Hindlimb muscle (tissue), 1 donor: ENCODE data around the gene SHQ1. TPM values are rescaled to one million over a fixed set of nuclear protein-coding genes. Genes with fewer than 3 reads are reported as not detected.

ENCODE experiments used
- DNase-seq: peaks from one replicate; pipeline ENCODE4 v3.0.0-alpha.2; 2013
- polyA plus RNA-seq: library from polyadenylated mRNA; unstranded; fragments of 120-200 nt; gene quantifications from one replicate; pipeline ENCODE4 v1.2.1, GENCODE V29; 2013; ENCODE audit not compliant: insufficient read length

SHQ1 gene
- polyA plus RNA-seq, 1 donor, result 11.6 TPM

GRCh38 chr3:72847282-72847681 lies 963 bp downstream of the SHQ1 start:
- no peak for DNase-seq

DNA sequence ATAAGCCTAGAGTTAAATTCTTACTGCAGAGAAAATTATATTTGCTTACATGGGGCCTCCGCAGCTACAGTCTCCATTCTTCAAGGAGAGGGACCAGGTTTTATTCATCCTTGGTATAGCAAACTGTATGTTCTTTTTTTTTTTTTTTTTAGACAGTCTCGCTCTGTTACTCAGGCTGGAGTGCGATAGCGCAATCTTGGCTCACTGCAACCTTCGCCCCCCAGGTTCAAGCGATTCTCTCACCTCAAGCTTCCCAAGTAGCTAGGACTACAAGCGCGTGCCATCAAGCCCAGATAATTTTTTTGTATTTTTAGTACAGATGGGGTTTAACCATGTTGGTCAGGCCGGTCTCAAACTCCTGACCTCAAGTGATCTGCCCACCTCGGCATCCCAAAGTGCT lies 2.1 kb downstream of the SHQ1 start:
- no peak for DNase-seq

DNA sequence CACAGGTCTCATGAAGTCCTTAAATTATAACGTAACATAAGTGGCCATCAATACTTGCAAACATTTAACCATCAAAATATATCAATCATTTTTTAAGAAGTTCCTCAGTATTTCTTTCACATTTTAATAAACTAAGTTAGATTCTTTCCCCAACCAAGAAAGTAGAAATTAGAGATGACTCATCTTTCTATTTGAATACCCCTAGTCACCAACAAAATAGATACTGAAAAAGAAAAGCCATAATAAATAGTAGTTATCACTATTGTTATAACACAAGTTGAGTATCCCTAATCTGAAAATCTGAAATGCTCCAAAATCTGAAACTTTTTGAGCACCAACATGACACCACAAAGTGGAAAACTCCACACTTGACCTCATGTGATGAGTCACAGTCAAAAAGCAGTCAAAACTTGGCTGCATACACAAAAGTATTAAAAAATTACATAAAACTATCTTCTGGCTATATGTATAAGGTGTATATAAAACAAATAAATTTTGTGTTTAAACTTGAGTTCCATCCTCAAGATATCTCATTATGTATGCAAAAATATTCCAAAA lies 3.7 kb downstream of the SHQ1 start:
- no peak for DNase-seq

- no peak for DNase-seq
These were observed 9.2 kb downstream of the SHQ1 start for GRCh38 chr3:72839057-72839456.

DNA sequence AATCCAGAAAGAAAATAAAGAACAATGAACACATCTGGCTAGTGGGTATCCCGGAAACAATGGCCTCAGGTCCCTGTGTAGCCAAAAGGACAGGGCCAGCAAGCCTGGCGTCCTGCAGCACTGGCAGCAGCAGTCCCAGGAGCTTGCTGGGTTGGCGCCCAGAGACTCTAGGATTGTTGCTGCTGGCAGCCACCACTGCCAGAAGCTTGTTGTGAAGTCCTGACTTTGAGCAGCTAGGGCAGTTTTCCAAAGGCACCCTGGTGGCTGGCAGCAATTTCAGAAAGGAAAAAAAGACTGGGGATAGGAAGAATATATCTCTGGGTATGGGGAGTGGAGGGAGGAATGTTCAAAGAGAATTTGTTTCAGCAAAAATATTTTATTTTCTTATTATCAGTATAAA lies 11.3 kb downstream of the SHQ1 start:
- DNase-seq, result no peak

DNA sequence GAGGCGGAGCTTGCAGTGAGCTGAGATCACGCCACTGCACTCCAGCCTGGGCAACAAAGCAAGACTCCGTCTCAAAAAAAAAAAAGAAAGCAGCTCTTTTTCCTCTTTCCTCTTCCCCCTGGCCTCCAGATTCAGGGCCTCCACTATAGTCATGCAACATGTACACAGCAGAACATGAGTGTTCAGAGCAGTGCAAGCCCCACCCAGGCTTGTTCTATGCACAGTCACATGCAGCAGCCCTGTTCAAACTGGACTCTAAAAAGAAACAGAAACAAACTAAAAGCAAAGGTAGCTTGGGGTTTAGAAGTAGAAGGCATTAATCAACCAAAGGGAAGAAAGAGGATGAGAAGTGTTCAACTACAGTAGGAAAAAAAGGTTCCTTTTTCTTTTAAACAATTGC lies 11.8 kb downstream of the SHQ1 start:
- no peak for DNase-seq

GRCh38 chr3:72830452-72831223 lies 17.6 kb downstream of the SHQ1 start:
- no peak for DNase-seq

DNA sequence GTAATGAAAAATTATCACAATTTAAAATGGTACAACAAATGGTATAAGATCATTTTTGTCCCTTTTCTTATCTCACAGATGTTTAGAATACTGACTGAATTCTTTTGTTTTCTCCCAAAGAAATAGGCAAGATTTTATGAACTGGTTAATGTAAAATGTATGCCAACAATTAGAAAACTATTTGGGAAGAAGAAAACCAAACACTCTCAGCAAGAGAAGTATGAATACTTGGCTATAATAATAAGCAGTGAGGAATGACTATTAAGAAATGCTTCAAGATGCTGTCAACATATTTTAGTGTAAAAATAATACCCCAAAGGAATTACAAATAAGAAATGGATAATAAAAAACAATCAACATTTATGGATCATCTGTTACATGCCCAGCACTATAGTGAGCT lies 18.5 kb downstream of the SHQ1 start:
- DNase-seq, result no peak

DNA sequence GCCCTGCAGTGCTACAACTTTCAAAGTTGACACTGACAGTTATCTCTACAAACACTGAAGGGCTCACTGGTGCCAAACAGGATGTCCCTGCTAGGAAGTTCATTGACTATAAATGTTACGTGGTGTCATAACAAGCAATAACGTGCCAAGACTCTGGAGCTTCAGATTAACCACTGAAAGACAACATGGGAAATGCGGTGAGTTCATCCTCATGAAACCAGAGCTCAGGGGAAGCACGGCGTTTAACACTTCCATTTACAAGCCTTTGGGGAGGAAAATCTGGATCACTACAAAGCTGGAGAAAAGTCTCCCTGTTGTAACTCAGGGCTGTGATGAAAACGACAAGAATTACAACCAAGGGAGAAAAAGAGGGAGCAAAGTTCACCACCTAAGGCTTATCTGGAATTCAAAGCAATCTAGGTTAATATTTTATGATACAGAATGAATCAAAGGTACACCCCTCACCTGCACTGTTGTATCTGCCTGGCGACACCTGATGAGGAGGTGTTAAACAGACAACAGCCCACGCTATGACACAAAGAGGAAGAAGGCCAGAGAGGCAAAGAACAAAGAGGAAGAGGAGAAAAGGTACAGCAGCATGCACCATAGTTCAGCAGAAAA lies 27.0 kb downstream of the SHQ1 start:
- no peak for DNase-seq

DNA sequence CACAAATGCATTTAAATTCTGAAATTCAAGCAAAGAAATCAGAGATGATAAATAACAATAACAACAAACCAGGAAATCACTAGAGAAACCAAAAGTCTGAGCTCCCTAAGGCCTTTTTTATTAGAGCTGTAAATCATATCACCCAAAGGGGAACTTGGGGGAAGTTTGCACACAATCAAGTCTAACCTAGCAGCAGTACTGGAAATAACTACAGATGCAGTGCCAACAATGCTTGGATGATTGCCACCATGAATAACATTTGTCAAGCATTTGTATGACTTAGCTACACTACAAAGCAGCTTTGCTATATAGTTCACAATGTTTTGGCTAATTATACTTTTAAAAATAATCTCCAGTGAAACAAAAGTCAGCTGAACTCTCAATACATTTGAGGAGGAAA lies 27.8 kb downstream of the SHQ1 start:
- peak; percentile 41 for DNase-seq

DNA sequence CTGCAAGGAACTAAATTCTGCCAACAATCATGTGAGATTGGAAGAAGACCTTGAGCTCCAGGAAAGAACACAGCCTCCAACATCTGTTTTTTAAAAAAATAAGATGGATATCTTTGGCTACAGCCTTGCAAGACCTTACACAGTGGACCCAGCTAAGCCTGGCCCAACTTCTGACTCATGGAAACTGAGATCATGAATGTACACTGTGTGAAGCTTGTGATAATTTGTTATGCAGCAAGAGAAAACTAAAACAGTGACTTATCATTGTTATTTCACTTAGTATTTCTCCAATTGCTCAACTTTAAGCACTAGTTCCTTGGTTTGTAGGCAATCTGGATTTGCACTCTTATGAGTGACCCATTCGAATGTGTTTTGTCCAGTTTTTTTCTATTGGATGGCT lies 29.3 kb downstream of the SHQ1 start:
- DNase-seq, result peak; percentile 13

GRCh38 chr3:72818092-72818773 lies 30.0 kb downstream of the SHQ1 start:
- peak; percentile 26 for DNase-seq

- no peak for DNase-seq
These were observed 31.3 kb downstream of the SHQ1 start for GRCh38 chr3:72816862-72817355.

DNA sequence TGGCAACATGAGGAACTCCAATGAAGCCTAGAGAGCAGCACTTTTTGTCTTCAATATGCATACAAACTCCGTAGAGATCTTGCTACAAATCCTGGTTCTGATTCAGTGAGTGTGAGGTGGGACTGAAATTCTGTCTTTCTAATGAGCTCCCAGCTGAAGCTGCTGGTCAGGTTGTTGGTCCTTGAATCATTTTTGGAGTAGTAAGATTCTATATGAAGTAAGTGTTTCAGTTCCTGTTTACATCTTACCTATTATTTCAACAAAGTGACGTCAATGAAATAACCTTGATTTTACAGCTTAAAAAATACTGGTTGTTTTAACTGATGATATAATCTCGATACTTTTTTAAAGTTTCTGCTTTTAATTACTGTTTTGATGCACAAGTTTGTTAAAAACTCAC lies 33.9 kb downstream of the SHQ1 start:
- no peak for DNase-seq

GRCh38 chr3:72812201-72812600 lies 36.0 kb downstream of the SHQ1 start:
- DNase-seq, result no peak

DNA sequence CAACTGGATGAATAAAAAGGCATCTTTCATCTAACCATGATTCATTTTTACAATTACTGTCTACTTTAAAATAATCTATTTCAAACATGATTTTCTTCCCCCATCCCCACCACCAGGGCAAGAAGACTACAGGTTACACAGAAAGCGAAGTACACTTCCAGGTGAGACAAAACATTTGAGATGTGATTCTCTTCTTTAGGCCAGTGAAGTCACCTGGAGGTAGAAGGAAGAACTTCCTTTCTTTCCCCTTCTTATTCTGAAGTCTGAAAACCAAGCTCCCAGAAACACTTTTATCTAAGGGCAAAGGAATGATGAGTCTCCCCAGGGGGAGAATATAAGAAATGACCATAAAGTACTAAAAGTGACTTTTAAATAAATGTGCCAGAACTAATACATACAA lies 36.7 kb downstream of the SHQ1 start:
- no peak for DNase-seq

DNA sequence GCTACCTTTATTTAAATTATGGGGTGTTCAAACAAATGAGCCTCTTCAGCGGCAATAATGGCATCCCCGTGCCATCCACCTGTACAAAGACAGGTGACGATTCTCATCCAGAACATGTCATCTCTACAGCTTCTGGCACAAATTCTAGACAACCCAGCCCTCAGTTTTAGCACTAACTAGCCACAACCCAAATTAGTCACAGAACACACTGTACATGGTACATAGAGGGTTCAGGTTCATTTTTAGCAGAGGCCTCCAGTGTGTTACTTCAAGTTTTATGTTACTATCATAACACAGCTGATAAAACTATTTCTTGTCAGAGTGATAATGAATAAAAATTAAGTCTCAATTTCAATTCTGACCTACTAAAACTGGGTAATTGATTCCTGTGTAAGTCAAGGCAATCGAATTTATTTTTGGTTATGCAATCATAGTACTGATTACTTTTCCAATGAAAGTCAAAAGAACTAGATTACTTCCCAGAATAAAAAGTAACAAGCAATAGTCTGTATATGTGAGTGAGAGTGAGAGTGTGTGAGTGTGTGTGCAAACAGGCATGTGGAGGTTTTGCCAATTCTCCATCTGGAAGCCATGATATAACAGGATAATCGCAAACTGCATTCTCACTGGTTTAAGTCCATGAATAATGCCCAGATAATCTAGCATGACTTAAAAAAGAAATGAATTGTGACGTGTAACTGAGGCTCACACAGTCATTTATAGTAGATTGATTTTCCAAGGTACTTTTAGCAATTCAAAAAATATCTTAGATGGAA lies 37.4 kb downstream of the SHQ1 start:
- DNase-seq, result no peak

GRCh38 chr3:72810063-72810462 lies 38.2 kb downstream of the SHQ1 start:
- DNase-seq, result no peak

GRCh38 chr3:72804361-72804760 lies 43.9 kb downstream of the SHQ1 start:
- no peak for DNase-seq

GRCh38 chr3:72803573-72803972 lies 44.7 kb downstream of the SHQ1 start:
- DNase-seq, result no peak

- DNase-seq, result no peak
These were observed 46.2 kb downstream of the SHQ1 start for GRCh38 chr3:72802001-72802400.

- DNase-seq, result no peak
These were observed 47.4 kb downstream of the SHQ1 start for GRCh38 chr3:72800869-72801268.
